ENCODE measurements around the gene AWAT2.

DNA sequence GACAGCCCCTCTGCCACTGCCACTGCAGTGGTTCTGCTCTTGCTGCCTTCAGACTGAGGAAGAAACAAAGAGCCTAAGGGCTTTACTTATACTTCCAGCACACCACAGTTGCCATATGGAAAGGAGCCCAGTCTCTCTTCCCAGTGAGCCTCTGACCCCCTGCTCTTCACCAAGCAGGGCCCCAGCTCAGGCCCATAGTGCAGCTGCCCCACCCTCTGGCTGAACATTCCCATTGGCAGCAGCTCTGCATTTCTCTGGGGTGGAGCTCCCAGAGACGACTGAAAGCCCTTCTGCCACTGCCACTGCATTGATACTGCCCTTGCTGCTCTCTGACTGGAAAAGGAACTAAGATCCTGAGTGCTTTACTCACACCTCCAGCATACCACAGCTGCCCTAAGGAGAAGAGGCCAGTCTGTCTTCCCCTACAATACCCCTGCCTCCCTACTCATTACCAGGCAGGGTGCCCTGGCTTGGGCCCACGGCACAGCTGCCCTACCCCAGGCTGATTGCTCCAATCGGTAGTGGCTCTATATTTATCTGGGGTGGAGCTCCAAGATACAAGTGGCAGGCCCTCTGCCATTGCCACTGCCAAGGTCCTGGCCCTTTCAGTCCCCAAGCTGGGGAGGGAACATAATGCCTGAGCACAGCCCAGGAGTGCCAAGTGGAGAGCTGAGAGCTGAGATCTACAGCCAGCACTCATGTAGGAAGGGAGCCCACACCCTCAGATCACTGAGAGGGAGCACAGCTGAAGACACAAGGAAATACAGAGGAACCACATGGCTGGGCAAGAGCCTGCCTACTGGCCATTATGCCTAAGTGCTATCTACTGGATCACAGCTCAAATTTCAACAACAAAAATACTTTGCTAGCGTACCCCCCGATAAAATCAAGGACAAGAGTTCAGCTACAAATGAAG, 36.0 kb downstream of the AWAT2 start:
- no peak for TF ChIP-seq EZH2 (IDR thresholded peaks at IDR 0.05; ENCODE audit: insufficient read depth, poor library complexity, severe bottlenecking)
- TF ChIP-seq EZH2phosphoT487 (IDR thresholded peaks at IDR 0.05; ENCODE audit: insufficient read depth, low read depth) = no peak
